Stimulated activated CD8-positive, alpha-beta memory T cell treated with anti-CD3 and anti-CD28 coated beads, Interleukin-2, amount 100 ng/mL, for 48 hours (primary cell): ENCODE data around the gene TNS3.
"Not testable (repeated sequence)": the region's sequence is repeated elsewhere in the genome, so short reads cannot be mapped to it uniquely, and the experiment has no call there.

Experiments used
- DNase-seq, 2 donors: peaks; one replicate each; pipeline ENCODE4 v3.0.0-alpha.2; 2020; ENCODE audit warnings: low read depth in 2 of 2

TNS3 gene

DNA sequence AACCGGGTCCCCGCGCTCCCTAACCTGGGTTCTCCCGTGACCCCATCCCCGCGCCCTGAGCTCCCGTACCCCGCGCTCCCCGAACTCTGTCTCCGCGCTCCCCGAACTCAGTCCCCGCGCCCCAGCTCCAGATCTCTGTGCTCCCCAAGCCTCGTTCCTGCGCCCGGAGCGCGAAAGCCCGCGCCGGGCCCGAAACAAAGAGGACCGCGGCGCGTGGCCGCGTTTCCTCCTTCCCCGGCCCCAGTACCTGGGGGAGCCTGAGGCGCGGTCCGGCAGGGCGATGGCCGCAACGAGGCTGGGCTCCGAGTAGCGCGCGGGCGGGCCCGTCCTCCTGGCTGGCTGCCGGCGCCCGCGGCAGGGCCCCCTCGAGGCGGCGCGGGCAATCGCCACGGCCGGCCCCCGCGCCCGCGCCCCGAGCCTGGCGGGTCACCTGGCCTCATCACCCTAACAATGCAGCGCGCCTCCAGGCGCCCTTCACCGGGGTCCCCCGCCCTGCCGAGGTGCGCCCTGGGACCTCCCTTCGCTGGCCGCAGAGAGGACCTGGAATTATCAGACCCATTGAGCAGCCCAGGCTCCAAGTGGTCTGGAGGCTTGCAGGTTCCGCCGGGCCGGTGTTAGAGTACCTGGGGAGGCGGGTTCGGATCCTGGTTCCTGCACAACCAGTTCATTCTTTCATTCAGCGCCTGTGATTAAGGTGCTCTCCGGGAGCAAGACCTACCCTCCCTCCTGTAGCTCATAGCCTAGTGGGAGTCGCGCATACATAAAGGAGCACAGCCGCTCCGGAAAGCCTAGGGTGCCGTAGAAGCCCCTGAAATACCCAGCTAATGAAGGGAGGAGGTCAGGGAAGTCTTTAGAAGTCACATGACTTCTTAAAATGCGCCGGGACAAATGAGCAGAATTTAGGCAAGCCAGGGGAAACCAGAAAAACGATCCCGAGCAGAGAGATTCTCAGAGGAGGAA lies at the start of gene TNS3:
Gene TNS3 (minus strand): TSS at position 308 of the 960 bp plus-strand sequence. CDS start 142,475 bp downstream, outside the sequence.
- no peak for DNase-seq

DNA sequence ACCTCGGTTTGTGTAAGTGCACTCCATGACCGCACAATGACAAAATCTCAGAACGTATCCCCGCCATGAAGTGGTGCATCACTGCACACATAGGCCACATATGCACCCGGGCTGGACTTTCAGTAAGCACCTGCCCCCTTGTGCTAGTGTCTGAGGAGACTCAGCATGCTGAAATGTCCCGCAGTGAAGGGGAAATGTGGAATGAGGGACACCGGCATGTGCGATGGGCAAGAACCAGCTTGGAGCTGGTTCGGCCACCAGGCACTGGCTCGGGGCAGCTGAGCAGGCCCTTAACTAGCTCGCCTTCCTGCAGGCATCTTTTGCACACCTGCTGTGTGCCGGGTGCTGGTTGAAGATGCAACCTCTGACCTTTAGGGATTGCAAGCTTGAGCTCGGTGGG lies 49.8 kb upstream of the TNS3 start:
- DNase-seq, result no peak

DNA sequence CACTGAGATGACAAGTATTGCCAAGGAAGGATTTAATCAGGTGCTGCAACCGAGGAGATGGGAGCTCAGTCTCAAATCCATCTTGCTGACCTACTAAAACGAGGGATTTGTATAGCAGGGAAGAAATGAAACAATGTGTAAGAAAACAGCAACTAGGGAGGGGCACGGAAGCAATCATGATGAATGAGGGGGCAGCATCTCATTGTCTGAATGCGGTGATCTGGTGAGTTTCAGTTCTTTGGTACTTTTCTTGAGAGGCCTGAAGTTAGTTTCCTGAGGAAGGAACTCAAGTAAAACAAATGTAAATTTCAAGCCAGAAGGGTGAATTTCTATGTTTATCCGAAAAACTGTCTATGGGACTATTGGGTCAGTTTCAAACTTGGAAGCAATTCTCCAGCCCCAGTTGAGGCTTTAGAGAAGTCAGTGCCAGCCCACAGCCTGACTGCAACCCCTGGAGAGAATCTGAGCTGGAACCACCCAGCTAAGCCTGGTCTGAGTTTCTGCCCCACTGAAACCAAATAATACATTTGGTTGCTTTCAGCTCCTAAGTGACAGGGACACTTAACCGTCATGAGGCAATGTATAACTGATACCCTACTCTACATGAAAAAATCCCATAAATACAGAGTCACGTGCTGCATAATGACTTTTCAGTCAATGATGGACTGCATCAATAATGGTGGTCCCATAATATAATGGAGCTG lies 45.8 kb upstream of the TNS3 start:
- no peak for DNase-seq

DNA sequence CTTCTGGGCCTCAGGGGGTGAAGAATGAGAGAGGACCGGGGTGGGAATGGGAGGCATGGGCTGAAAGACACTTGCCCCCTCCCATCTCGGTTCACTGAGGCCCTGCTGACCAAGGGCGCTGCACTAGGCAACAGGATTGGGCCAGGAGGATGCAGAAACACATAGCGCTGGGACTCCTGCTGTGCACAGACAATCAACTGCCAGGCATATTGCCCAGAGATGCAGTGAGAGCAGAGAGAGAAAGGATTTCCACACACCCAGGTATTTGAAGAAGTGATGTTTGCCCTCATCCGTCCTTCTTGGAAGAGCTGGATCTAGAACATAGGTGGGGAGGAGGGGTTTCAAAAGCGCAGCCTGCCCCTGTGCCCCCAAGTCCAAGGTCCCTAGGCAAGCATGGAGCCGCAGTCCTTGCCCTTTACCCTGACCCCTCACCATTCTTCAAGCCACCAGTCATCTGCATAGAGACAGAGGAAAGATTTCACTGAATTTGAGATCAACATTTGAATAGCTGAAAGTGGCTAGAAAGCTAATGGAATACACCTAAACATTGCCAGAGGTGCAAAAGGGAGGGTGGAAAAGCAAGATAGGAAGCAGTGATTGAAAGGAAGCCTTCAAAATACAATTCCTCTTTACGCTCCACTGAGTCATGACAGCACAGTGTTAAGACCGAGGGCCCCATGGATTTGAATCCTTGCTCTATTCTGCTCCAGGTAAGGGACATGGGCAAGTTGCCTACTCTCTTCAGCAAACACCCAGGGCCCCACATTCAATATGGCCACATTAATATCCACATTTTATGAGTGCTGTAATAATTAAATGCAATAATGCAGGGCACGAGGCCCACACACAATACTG lies 44.2 kb upstream of the TNS3 start:
- DNase-seq, result no peak

DNA sequence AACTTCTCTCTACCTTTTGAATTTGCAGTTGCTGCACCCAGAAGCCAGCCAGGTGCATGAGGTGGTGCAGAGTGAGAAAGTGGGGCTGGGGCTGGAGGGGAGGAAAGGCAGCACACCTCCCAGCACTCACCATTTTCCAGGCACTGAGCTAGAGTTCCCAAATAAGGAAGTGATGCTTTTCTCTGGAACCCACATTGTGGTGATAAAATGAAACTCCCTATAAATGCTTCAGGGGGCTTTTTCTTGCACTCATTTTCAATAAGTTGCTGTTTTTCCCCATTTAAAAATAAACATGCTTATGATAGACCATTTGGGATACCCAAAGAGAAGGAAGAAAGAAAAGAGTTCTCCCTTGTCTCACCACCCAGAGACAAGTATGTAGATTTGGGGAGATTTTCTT lies 42.8 kb upstream of the TNS3 start:
- no peak for DNase-seq

DNA sequence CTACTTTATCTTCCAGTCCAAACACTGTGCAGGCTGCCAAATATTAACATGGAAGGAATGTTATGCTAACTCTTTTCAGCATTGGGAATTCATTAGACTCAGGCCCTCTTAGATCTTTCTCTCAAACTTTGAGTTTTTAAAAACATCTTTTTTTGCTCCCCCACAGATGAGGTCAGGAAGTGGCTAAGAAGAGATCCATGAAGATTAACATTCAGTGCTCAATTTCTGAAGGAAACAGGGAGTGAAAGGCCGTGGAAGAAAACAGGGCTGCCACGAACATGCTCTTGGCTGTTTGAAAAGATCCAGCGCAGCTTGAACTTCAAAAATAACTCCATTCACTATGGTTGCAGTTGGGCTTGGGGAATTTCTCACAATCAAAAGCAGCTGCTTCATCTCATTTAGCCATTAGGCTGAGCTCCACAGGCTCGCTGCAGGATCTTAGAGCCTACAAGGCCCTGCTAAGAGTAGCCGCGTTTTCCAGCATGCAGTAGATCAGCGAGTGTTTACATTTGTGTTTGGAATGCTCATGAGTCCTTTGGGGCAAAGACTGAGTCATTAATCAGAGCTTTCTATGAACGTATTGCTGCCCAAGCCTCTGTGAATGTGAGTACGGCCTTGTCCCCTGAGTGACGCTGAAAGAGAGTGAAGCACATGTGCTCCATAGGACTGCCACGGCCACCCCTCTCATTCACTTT lies 41.2 kb upstream of the TNS3 start:
- no peak for DNase-seq

DNA sequence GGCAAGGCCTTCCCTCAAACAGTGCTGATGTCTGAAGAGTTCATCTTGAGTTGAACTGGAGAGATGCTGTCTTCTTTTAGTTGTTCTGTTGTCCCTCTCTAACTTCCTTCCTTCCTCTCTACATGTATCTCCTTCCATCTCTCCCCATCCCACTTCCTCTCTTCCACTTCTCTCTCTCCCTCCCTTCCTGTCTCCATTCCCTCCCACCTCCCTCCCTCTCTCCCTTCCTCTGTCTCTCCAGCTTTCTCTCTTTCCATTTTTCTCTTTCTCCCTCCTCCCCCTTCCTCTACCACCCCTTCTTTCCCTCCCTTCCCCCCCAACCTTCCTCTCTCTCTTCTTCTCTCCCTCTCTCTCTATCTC lies 40.7 kb upstream of the TNS3 start:
- DNase-seq, result no peak

DNA sequence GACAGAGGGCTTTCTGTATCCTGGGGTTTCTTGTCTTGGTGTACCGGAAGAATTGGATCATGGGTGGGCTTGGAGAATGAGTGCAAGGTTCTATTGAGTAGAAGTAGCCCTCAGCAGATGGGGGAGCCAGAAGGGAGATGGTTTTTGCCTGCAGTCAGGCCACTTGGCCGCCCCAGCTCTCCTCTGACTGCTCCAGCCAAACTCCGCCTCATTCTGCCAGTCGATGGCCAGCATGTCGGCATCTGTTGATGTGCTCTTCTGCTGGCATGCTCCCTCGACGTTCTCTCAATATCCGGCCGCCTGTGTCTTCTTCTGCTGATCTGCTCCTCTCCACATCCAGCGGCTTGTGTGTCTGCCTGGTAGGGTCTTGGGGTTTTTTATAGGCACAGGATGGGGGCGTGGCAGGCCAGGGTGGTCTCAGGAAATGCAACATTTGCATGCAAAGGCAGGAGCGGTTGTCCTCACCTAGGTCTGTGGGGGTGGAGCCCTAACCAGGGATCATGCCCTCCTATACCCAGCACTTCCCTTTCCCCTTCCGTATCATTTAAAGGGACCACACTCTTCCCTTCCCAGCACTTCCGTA lies 40.2 kb upstream of the TNS3 start:
- DNase-seq, result no peak

DNA sequence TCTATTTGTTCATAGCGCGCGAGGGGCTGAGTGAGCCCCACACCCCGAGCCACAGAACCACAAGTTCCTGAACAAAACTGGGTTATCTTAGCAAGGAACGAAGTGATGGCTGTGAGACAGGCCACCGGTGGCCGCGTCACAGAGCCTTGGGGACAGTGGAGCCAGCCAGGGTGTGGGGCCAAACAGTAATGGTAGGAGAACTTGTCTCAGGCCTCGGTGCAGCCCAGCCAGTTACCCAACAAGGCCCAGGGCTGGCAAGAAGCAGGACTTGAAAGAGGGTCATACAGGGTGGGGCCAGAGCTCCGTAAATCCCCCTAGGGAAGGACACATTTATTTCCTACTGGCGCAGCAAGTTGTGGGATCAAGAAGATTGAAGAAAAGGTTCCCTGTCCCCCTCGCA lies 39.4 kb upstream of the TNS3 start:
- DNase-seq, result no peak

DNA sequence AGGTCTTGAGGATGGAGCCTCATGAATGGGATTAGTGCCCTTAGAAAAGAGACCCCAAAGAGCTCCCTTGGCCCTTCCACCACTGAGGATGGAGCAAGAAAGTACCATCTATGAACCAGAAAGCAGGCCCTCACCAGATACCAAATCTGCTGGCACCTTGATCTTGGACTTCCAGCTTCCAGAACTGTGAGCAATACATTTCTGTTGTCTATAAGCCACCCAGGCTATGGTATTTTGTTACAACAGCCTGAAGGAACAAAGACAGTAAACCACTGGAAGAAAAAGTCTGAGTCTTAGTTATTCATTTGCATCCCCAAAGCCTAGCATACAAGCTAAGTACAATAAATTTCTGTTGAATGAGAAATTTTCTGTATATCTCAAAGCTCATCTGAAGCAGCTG lies 37.9 kb upstream of the TNS3 start:
- no peak for DNase-seq

DNA sequence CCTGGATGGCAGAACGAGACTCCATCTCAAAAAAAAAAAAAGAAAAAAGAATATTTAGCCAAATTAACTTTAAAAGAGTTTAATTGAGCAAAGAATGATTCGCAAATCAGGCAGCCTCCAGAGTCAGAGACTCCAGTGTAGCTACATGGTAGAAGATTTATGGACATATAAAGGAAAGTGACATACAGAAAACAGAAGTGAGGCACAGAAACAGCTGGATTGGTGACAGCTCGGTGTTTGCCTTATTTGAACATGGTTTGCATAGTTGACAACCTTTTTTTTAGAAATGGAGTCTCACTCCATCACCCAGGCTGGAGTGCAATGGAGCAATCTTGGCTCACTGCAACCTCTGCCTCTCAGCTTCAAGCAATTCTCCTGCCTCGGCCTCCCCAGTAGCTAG lies 35.2 kb upstream of the TNS3 start:
- DNase-seq, result no peak

DNA sequence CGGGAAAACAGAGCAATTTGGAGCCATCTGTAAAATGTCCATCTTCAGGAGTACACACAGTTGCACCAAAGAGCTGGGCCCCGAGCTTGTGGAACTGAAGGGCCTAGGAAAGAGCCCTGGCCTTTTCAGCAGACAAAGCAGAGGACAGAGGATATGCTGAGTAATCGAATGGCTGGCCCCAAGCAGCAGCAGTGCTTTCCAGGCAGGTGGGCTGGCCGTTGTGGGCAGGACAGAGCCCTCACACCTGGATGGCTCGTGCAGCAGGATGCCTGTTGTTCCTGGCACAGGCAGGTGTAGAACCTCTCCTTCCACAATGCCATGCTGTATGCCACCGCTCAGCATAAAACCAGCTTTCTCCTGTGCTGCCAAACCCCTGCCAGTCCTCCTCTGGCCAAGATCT lies 32.5 kb upstream of the TNS3 start:
- DNase-seq, result no peak

DNA sequence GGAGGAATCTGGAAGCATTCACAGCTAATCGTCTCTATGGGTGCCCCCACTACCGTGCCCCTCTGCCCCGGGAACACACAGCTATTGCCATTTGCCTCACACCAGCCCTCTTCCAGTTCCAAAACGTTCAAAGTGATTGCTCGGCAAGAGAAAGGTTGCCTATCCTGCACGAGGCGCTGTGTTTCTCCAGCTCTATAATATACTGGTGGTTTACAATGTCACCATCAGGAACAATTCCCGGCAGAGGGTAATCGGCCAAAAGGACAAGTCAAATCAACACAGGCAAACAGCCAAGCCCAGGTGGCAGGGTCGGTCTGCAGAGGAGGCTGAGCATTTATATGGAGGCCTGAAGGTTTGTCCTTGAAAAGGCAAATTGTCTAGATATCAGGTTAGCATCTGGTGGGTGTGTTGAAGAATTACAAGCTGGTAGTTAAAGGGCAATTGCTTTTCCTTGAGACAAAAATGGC lies 29.2 kb upstream of the TNS3 start:
- DNase-seq, result no peak

DNA sequence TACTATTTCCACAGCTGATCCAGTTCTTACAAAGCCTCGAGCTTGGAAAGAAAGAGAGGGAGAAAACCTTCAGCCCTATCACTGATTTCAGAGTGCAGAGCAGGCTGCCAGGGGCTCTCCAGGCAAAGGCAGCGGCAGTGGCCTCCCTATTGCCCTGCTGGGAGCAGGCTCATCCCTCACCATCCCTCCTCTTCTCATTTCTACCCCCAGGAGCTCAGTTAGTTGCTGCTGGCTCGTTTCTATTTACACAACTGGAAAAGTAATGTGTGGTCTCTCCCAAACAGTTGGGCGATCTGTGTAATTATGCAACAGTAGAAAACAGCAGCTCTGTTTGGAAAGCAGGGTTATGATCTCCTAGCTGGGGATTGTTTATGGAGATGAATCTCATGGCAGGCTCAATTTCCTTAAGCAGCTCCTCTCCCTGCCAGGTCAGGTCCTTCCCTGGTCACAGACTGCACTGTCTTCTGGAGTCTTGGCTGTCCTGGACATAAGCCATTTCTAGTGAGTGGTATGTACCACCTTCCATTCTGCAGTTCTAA lies 28.7 kb upstream of the TNS3 start:
- no peak for DNase-seq

DNA sequence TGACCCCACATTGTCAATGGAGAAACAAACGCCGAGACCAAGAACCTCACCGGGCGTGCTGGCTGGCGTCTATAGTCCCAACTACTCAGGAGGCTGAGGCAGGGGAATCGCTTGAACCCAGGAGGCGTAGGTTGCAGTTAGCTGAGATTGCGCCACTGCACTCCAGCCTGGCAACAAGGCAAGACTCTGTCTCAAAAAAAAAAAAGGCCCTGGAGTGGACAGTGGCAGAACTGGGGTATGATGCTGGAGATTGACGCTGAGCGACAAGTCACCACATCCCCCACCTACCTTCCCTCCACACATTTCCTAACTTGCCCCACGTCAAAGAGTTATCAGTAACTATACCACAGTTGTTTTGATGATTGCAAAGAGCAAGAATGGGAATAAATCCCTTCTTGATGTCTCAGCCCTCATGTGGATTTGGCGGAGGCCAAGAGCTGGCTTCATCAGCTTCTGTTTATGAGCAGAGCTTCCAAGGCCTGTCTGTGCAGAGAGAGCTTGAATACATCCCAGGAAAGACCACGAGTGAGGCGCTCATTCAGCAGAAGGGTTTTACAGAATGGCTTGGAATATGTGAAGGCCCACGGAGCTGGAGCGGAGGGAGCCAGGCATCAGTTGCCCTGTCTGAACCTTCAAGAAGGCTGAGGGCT lies 28.0 kb upstream of the TNS3 start:
- DNase-seq, result no peak

DNA sequence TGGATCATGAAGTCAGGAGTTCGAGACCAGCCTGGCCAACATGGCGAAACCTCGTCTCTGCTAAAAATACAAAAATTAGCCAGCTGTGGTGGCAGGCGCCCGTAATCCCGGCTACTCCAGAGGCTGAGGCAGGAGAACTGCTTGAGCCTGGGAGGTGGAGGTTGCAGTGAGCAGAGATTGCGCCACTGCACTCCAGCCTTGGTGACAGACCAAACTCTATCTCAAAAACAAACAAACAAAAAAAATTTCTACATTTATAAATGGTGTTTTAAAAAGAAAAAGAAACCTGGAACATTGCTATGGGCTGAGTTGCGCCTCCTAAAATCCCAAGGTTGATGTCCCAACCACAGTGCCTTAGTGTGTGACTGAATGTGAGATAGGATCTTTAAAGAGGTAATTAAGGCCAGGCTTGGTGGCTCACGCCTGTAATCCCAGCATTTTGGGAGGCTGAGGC lies 24.7 kb upstream of the TNS3 start:
- not testable (repeated sequence) for DNase-seq

DNA sequence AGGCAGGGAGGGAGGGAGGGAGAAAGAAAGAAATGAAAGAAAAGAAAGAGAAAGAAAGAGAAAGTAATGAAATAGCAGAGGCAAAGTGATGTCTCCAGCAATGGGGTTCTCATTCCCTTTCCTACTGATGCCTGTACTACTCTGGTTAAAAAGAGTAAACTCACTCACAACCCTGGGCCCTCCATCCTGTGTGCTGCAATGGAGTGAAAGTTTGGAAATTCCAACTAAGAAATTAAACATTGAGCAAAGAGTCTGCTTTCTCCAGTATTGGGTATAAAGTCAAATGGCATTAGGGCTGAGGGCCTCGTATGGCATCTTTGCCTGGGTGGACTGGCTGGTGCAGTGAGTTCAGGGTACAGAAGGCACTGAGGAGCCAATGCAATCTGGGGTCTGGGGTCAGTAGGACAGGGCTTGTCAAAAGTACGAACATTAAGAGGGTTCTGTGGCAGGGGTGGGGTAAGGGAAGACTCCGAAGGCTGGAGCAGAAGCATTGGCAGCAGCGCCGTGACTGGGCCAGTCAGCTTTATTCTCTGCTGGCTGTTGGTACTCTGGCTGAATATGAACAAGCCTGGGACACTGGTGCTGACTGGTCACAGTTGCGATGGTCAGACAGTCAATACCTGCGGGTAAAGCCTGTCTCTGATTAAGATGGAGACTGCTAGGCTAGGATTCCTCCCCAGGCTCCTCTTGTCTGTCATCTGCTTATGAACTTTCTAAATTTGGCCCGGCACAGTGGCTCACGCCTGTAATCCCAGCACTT lies 24.1 kb upstream of the TNS3 start:
- DNase-seq, result no peak

DNA sequence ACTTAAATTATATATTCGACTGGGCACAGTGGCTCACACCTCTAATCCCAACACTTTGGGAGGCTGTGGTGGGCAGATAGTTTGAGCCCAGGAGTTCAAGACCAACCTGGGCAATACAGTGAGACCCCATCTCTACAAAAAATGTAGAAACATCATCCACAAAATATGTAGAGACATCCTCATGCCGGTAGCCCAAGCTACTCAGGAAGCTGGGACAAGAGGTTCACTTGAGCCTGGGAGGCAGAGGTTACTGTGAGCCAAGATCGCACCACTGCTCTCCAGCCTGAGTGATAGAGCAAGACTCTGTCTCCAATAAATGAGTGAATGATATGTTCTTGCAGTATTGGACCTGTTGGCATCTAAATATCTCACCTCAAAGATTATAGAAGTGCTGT lies 22.6 kb upstream of the TNS3 start:
- no peak for DNase-seq

DNA sequence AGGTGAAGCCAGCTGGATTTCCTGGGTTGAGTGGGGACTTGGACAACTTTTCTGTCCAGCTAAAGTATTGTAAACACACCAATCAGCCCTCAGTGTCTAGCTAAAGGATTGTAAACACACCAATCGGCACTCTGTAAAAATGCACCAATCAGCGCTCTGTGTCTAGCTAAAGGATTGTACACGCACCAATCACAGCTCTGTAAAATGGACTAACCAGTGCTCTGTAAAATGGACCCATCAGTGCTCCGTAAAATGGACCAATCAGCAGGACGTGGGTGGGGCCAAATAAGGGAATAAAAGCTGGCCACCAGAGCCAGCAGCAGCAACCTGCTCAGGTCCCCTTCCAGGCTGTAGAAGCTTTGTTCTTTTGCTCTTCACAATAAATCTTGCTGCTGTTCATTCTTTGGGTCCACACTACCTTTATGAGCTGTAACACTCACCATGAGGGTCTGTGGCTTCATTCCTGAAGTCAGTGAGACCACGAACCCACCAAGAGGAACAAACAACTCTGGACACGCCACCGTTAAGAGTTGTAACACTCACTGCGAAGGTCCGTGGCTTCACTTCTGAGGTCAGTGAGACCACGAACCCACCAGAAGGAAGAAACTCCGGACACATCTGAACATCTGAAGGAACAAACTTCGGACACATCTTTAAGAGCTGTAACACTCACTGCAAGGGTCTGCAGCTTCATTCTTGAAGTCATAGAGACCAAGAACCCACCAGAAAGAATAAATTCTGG lies 21.8 kb upstream of the TNS3 start:
- not testable (repeated sequence) for DNase-seq
